ENCODE data around the gene CLEC2D. TPM values are rescaled to one million over a fixed set of nuclear protein-coding genes. Genes with fewer than 3 reads are reported as not detected.

CLEC2D gene
- total and polyA plus RNA-seq, 2 donors (not counting 1 experiment from before 2014, with no cell fraction given): 158 to 426 TPM

- Histone ChIP-seq H3K27me3 (replicated peaks in 1 of 4; ENCODE audit: control extremely low read depth in 1 of 4, control insufficient read depth in 3 of 4, insufficient read depth in 4 of 4, low read length in 3 of 4) (no peaks in the 10 kb centered on the region), H3K4me2 (replicated peaks; ENCODE audit: low read depth, low read length, poor library complexity, severe bottlenecking) (no peak overlapping the region), H3K9me3 (ENCODE audit: control extremely low read depth in 1 of 3, control insufficient read depth in 2 of 3, insufficient read depth in 1 of 3, low read length in 2 of 3) (peaks cover 0 to 7% (median 2%) of the 10 kb centered on the region in 3 donors), H3K79me2 (ENCODE audit: control insufficient read depth, insufficient read depth, low read length) (peaks cover 87% of the 10 kb centered on the region), H2AFZ (ENCODE audit: insufficient read depth, low read depth, low read length, poor library complexity, severe bottlenecking) (no peak overlapping the region), H3K4me3 (ENCODE audit: control extremely low read depth in 1 of 5, extremely low read depth in 1 of 5, insufficient read depth in 1 of 5, low read depth in 2 of 5, low read length in 4 of 5) (no peak overlapping the region), H3K36me3 (replicated peaks in 1 of 2; ENCODE audit: control extremely low read depth in 1 of 2, control insufficient read depth in 1 of 2, extremely low read depth in 1 of 2, insufficient read depth in 2 of 2, low read length in 1 of 2) (peaks cover 9 to 84% of the 10 kb centered on the region in 2 experiments), H3K27ac (ENCODE audit: low read length in 2 of 2) (no peak overlapping the region), H3K4me1 (ENCODE audit: control insufficient read depth in 2 of 2, insufficient read depth in 2 of 2, low read length in 2 of 2) (peaks cover 11 to 22% of the 10 kb centered on the region in 2 donors), H4K20me1 (ENCODE audit: control insufficient read depth, insufficient read depth, low read length, poor library complexity, severe bottlenecking) (no peaks in the 10 kb centered on the region), H3K9ac (ENCODE audit: low read length) (no peak overlapping the region)
- CTCF ChIA-PET: interaction anchor here (1.0 to 1.2 kb wide), 2 partner anchors 14 to 53 kb away, joined by 3 read pairs; no protein-coding TSS in a partner anchor
- Mint-ChIP-seq H3K27ac (peak overlapping the region; percentile 56), H3K27me3 (no peaks in the 10 kb centered on the region), H3K4me1 (peaks cover 43% of the 10 kb centered on the region), H3K4me3 (no peak overlapping the region), H3K9me3 (ENCODE audit: insufficient read depth) (no peaks in the 10 kb centered on the region)
- POLR2A ChIA-PET: interaction anchor here (1.3 kb wide), 1 partner anchor 61 kb away, joined by 3 read pairs; no protein-coding TSS in a partner anchor
- intact Hi-C loops (cut with micrococcal nuclease): no loop called here
- no CpG with 5 or more reads among the region's 2 CpGs for WGBS (ENCODE audit: insufficient coverage)
- DNase-seq: no peak
- no peak for ATAC-seq (ENCODE audit: low read depth)
- TF ChIP-seq EZH2 (IDR thresholded peaks at IDR 0.05; ENCODE audit: borderline replicate concordance, insufficient read depth, low read depth, low read length, poor library complexity, severe bottlenecking) (no peak), CTCF (IDR thresholded peaks at IDR 0.05) (no peak)
Measured at GRCh38 chr12:9661720-9662119, 7.8 kb upstream of the CLEC2D start.

DNA sequence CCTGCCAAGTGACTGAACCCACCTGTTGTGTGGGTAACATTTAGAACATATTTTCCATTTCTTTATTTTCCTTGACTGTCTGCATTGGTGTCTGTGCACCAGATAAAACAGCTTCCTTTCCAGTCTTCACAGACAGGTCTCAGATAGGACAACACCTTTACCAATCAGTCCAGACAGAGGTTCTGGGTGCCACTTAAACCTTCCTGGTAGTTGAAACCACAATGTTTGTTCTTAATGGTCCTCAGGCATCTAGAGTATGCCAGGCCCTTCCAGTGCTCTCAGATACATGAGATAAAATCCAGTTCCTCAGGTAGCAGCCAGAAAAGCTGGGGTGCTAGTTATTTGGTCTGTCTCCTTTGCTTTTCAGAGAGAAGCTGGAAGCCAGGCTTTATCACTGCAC, 7.0 kb upstream of the CLEC2D start:
- Histone ChIP-seq H3K36me3 (replicated peaks in 1 of 2; ENCODE audit: control extremely low read depth in 1 of 2, control insufficient read depth in 1 of 2, extremely low read depth in 1 of 2, insufficient read depth in 2 of 2, low read length in 1 of 2) (peaks cover 5 to 76% of the 10 kb centered on the region in 2 experiments), H3K27ac (ENCODE audit: low read length in 2 of 2) (peak overlapping the region in 1 of 2 donors; percentile 17), H2AFZ (ENCODE audit: insufficient read depth, low read depth, low read length, poor library complexity, severe bottlenecking) (no peak overlapping the region), H3K9me3 (ENCODE audit: control extremely low read depth in 1 of 3, control insufficient read depth in 2 of 3, insufficient read depth in 1 of 3, low read length in 2 of 3) (peaks cover 0 to 8% (median 2%) of the 10 kb centered on the region in 3 donors), H3K4me1 (ENCODE audit: control insufficient read depth in 2 of 2, insufficient read depth in 2 of 2, low read length in 2 of 2) (peaks cover 19 to 24% of the 10 kb centered on the region in 2 donors), H4K20me1 (ENCODE audit: control insufficient read depth, insufficient read depth, low read length, poor library complexity, severe bottlenecking) (no peaks in the 10 kb centered on the region), H3K4me3 (ENCODE audit: control extremely low read depth in 1 of 5, extremely low read depth in 1 of 5, insufficient read depth in 1 of 5, low read depth in 2 of 5, low read length in 4 of 5) (no peak overlapping the region), H3K27me3 (replicated peaks in 1 of 4; ENCODE audit: control extremely low read depth in 1 of 4, control insufficient read depth in 3 of 4, insufficient read depth in 4 of 4, low read length in 3 of 4) (no peaks in the 10 kb centered on the region), H3K79me2 (ENCODE audit: control insufficient read depth, insufficient read depth, low read length) (peaks cover 86% of the 10 kb centered on the region), H3K9ac (ENCODE audit: low read length) (no peak overlapping the region), H3K4me2 (replicated peaks; ENCODE audit: low read depth, low read length, poor library complexity, severe bottlenecking) (no peak overlapping the region)
- Mint-ChIP-seq H3K4me1 (peaks cover 46% of the 10 kb centered on the region), H3K4me3 (no peak overlapping the region), H3K27me3 (no peaks in the 10 kb centered on the region), H3K9me3 (ENCODE audit: insufficient read depth) (peaks cover 3% of the 10 kb centered on the region), H3K27ac (peak overlapping the region; percentile 56)
- no peak for ATAC-seq (ENCODE audit: low read depth)
- ChIA-PET CTCF (interaction anchor here (0.8 kb wide), 1 partner anchor 46 kb away, joined by 3 read pairs; no protein-coding TSS in a partner anchor), POLR2A (no interaction called here)
- intact Hi-C loops (cut with micrococcal nuclease): no loop called here
- DNase-seq: no peak
- TF ChIP-seq CTCF (IDR thresholded peaks at IDR 0.05) (no peak), EZH2 (IDR thresholded peaks at IDR 0.05; ENCODE audit: borderline replicate concordance, insufficient read depth, low read depth, low read length, poor library complexity, severe bottlenecking) (no peak)
